ENCODE data around the gene B3GALT6. TPM values are rescaled to one million over a fixed set of nuclear protein-coding genes. Genes with fewer than 3 reads are reported as not detected.

The B3GALT6 gene
- total RNA-seq, 2 donors from 2014 or later, result 18.4 to 35.6 TPM

- Histone ChIP-seq H3K27me3 (peaks cover 0 to 13% of the 10 kb centered on the region in 2 donors), H3K4me1 (peaks cover 11% of the 10 kb centered on the region), H3K9me3 (no peaks in the 10 kb centered on the region), H3K36me3 (replicated peaks in 1 of 2; ENCODE audit: insufficient read depth in 1 of 2, low read depth in 2 of 2) (no peaks in the 10 kb centered on the region), H3K27ac (no peak overlapping the region), H3K4me3 (no peak overlapping the region)
- TF ChIP-seq POLR2A (IDR thresholded peaks at IDR 0.05) (no peak), CTCF (IDR thresholded peaks at IDR 0.05) (no peak)
- DNase-seq (no peak), ATAC-seq (no peak)
- intact Hi-C loops (cut with DNase I), result no loop called here
- WGBS, 2 donors, result 60 to 82% methylated on average over 2 to 22 of the region's 22 CpGs
Observed at GRCh38 chr1:1199141-1199960, 32.7 kb upstream of the B3GALT6 start.

GRCh38 chr1:1199961-1200875 is 31.8 kb upstream of the B3GALT6 start:
- TF ChIP-seq POLR2A (IDR thresholded peaks at IDR 0.05) (no peak), CTCF (IDR thresholded peaks at IDR 0.05) (no peak)
- Histone ChIP-seq H3K27me3 (peaks cover 0 to 13% of the 10 kb centered on the region in 2 donors), H3K9me3 (no peaks in the 10 kb centered on the region), H3K4me3 (no peak overlapping the region), H3K4me1 (peaks cover 11% of the 10 kb centered on the region), H3K27ac (no peak overlapping the region), H3K36me3 (replicated peaks in 1 of 2; ENCODE audit: insufficient read depth in 1 of 2, low read depth in 2 of 2) (no peaks in the 10 kb centered on the region)
- 62 to 77% methylated on average over 8 to 31 of the region's 31 CpGs for WGBS, 2 donors
- ATAC-seq, result no peak
- intact Hi-C loops (cut with DNase I), result no loop called here
- DNase-seq, result no peak

- intact Hi-C loops (cut with DNase I), result no loop called here
- Histone ChIP-seq H3K27ac (no peak overlapping the region), H3K4me1 (peaks cover 14% of the 10 kb centered on the region), H3K4me3 (peak overlapping the region; percentile 9 to 17), H3K36me3 (replicated peaks in 1 of 2; ENCODE audit: insufficient read depth in 1 of 2, low read depth in 2 of 2) (no peaks in the 10 kb centered on the region), H3K27me3 (peaks cover 0 to 16% of the 10 kb centered on the region in 2 donors), H3K9me3 (no peaks in the 10 kb centered on the region)
- ATAC-seq (peak; percentile 33), DNase-seq (peak in 3 of 4 donors; percentile 25 to 44 (median 44))
- TF ChIP-seq CTCF (IDR thresholded peaks at IDR 0.05), result no peak
- no peak for TF ChIP-seq POLR2A (IDR thresholded peaks at IDR 0.05)
- WGBS, 2 donors, result 2% methylated on average over 57 of the region's 109 CpGs; no CpG with 5 or more reads in 1 of the 2 donors
Observed at GRCh38 chr1:1200876-1201810, 30.9 kb upstream of the B3GALT6 start.

- TF ChIP-seq POLR2A (IDR thresholded peaks at IDR 0.05) (no peak), CTCF (IDR thresholded peaks at IDR 0.05) (no peak)
- H3K27ac ChIP-seq, result no peak overlapping the region
- peaks cover 0 to 28% of the 10 kb centered on the region in 2 donors for H3K27me3 ChIP-seq
- H3K4me1 ChIP-seq, result peaks cover 21% of the 10 kb centered on the region
- DNase-seq, result no peak
- no peaks in the 10 kb centered on the region for H3K36me3 ChIP-seq (replicated peaks in 1 of 2; ENCODE audit: insufficient read depth in 1 of 2, low read depth in 2 of 2)
- intact Hi-C loops (cut with DNase I), result no loop called here
- WGBS, 2 donors, result 61 to 65% methylated on average over 10 to 14 of the region's 27 CpGs
- no peaks in the 10 kb centered on the region for H3K9me3 ChIP-seq
- no peak overlapping the region for H3K4me3 ChIP-seq
- no peak for ATAC-seq
Observed at GRCh38 chr1:1202831-1203560, 29.0 kb upstream of the B3GALT6 start.

Data from body of pancreas (tissue), 4 donors.